Coronary artery (tissue), 2 donors: ENCODE data around the gene BCAN.

ENCODE experiments used
- DNase-seq: peaks from one replicate; pipeline ENCODE4 v3.0.0-alpha.2; 2017; ENCODE audit warnings: low spot score
- H3K27ac ChIP-seq, 2 donors: fragments of 200-600 bp; sonication (generic); one replicate each; pipeline ENCODE4 v1.5.1; 2016 to 2019
- H3K4me3 ChIP-seq: fragments of 200-600 bp; sonication (generic); 2 replicates; pipeline ENCODE4 v1.5.1; 2016; ENCODE audit warnings: mild to moderate bottlenecking, moderate library complexity
- TF ChIP-seq, protein P1 (sequence below): fragments of 200-600 bp; sonication (generic); IDR thresholded peaks from one replicate; pipeline ENCODE4 v1.5.1; 2019; ENCODE audit warnings: antibody characterized with exemption

BCAN gene

DNA sequence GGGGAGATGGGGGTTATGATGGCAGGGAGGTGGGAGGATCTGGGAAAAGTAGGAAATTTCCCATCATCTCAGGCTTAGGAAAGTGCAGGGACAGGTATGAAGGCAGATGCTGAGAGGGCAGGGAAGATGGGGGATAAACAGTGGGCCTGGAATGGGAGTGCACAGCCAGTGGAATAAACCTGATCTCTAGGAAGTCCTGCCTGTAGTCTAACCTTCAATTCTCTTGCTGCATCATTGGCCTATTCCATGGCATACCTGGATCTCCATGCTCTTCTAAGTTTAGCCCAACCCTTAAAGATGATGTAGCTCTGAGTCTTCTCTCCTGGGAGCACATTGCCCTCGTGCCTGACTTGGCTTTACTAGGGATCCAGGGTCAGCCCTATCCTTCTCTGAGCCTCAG is 2.7 kb downstream of the BCAN start:
- Histone ChIP-seq H3K4me3 (no peak overlapping the region), H3K27ac (no peak overlapping the region)
- DNase-seq = no peak
- TF ChIP-seq, protein P1, sequence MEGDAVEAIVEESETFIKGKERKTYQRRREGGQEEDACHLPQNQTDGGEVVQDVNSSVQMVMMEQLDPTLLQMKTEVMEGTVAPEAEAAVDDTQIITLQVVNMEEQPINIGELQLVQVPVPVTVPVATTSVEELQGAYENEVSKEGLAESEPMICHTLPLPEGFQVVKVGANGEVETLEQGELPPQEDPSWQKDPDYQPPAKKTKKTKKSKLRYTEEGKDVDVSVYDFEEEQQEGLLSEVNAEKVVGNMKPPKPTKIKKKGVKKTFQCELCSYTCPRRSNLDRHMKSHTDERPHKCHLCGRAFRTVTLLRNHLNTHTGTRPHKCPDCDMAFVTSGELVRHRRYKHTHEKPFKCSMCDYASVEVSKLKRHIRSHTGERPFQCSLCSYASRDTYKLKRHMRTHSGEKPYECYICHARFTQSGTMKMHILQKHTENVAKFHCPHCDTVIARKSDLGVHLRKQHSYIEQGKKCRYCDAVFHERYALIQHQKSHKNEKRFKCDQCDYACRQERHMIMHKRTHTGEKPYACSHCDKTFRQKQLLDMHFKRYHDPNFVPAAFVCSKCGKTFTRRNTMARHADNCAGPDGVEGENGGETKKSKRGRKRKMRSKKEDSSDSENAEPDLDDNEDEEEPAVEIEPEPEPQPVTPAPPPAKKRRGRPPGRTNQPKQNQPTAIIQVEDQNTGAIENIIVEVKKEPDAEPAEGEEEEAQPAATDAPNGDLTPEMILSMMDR = no peak

DNA sequence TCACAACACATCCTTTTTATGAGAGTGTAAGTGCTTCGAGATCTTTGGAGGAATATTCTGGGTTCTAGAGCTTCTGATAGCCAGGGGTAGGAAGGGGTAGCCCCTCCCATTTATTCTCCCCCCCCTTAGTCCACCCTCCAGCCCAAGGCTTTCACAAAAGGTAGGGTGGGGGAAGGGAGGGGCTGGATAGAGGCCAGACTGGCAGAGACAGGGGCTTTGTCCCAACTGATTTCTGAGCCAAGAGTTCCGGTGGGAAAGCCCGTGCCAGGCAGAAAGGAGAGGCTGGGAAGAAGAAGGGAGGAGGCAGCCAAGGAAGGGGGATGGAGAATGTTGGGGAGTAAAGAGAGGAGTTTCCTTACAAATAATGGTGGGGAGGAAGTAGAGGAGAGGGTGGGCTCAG is 3.1 kb downstream of the BCAN start:
- no peak overlapping the region for H3K4me3 ChIP-seq
- H3K27ac ChIP-seq = no peak overlapping the region
- TF ChIP-seq, protein P1 = no peak
- no peak for DNase-seq

DNA sequence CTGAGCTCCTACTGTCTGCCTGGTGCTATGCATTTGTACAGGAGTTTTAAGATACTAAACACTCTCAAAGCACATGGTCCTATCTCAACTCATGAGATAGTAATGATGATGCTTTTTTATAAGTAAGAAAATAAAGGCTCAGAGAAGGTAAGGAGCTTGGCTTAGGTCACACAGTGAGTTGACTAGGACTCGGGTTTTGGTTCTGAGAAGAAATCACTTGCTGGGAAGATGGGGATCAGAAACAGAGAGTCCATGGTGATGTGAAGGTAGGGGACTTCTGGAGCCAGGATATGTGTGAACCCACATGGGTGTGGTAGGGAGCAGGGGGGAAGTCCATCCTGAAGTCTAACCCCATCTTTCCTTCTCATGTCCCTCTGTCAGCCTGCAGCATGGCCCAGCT is 3.7 kb downstream of the BCAN start:
- DNase-seq = no peak
- H3K4me3 ChIP-seq = no peak overlapping the region
- TF ChIP-seq, protein P1 = no peak
- no peak overlapping the region for H3K27ac ChIP-seq

DNA sequence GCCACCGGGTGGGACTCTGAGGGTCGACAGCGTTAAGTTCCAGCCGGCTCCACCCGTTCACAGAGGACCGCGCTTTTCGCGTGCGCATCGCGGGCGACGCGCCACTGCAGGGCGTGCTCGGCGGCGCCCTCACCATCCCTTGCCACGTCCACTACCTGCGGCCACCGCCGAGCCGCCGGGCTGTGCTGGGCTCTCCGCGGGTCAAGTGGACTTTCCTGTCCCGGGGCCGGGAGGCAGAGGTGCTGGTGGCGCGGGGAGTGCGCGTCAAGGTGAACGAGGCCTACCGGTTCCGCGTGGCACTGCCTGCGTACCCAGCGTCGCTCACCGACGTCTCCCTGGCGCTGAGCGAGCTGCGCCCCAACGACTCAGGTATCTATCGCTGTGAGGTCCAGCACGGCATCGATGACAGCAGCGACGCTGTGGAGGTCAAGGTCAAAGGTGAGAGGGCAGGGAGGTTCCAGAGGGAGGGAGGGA is 4.9 kb downstream of the BCAN start:
- Histone ChIP-seq H3K27ac (no peak overlapping the region), H3K4me3 (no peak overlapping the region)
- no peak for DNase-seq
- TF ChIP-seq, protein P1 = no peak

DNA sequence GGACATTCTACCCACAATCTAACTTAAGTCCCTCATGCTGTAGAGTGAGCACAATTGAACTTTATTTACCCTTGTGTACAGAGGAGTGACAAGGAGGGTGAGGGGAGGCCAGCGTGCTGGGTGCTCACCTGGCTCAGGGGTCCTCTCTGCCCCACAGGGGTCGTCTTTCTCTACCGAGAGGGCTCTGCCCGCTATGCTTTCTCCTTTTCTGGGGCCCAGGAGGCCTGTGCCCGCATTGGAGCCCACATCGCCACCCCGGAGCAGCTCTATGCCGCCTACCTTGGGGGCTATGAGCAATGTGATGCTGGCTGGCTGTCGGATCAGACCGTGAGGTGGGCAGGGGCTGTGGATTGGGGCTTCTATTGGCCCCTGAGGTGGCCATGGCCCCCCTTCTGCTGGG is 5.4 kb downstream of the BCAN start:
- DNase-seq = no peak
- Histone ChIP-seq H3K27ac (no peak overlapping the region), H3K4me3 (no peak overlapping the region)
- TF ChIP-seq, protein P1 = no peak

DNA sequence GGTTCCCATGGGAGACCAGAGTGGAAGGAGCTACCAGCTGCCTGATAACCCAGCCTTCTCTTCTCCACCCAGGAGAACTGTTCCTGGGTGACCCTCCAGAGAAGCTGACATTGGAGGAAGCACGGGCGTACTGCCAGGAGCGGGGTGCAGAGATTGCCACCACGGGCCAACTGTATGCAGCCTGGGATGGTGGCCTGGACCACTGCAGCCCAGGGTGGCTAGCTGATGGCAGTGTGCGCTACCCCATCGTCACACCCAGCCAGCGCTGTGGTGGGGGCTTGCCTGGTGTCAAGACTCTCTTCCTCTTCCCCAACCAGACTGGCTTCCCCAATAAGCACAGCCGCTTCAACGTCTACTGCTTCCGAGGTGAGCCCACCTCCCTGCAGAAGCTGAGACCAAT is 6.6 kb downstream of the BCAN start:
- H3K27ac ChIP-seq = no peak overlapping the region
- no peak for DNase-seq
- TF ChIP-seq, protein P1 = no peak
- H3K4me3 ChIP-seq = no peak overlapping the region

DNA sequence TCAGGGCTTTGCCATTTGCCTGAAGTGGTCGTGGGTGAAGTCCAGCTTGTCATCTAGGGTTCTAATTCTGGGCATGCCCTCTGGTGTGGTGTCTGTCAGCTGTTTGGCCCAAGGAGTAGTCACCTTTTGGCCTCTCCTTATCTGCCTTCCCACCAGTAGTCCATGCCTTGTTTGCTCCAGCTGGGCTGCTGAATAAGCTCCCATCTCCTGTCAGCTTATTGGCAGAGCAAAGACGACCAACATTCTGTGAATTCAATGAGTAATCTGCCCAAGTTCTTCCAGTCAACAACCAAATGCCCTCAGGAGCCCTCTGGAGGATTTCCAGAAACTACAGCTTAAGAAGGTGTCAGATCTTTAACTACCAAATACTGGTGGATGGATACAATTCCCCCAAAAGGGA is 7.0 kb downstream of the BCAN start:
- DNase-seq = no peak
- TF ChIP-seq, protein P1 = no peak
- H3K27ac ChIP-seq = no peak overlapping the region
- no peak overlapping the region for H3K4me3 ChIP-seq
